DOHH2 (cell line): ENCODE results near the gene SPOCK2.
"Not testable (repeated sequence)": the region's sequence is repeated elsewhere in the genome, so short reads cannot be mapped to it uniquely, and the experiment has no call there.

Experiments used
- EZH2phosphoT487 ChIP-seq: fragments of 200-600 bp; sonication (generic); IDR thresholded peaks from 2 replicates; pipeline ENCODE4 v1.6.1; 2017; ENCODE audit warnings: borderline replicate concordance, mild to moderate bottlenecking, antibody characterized with exemption, low read length, moderate library complexity, mixed read lengths
- TF ChIP-seq, protein P1 (sequence below): fragments of 200-600 bp; sonication (generic); IDR thresholded peaks from one replicate; pipeline ENCODE4 v1.5.1; 2014; ENCODE audit warnings: antibody characterized with exemption, mild to moderate bottlenecking, low read depth, low read length; ENCODE audit not compliant: poor library complexity, severe bottlenecking

DNA sequence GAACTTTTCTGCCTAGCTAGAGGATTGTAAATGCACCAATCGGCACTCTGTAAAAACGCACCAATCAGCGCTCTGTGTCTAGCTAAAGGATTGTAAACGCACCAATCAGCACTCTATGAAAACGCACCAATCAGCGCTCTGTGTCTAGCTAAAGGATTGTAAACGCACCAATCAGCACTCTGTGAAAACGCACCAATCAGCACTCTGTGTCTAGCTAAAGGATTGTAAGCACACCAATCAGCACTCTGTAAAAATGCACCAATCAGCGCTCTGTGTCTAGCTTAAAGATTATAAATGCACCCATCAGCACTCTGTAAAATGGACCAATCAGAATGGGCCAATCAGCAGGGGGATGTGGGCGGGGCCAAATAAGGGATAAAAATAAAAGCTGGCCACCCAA lies 47.9 kb upstream of the SPOCK2 start:
- TF ChIP-seq, protein P1, sequence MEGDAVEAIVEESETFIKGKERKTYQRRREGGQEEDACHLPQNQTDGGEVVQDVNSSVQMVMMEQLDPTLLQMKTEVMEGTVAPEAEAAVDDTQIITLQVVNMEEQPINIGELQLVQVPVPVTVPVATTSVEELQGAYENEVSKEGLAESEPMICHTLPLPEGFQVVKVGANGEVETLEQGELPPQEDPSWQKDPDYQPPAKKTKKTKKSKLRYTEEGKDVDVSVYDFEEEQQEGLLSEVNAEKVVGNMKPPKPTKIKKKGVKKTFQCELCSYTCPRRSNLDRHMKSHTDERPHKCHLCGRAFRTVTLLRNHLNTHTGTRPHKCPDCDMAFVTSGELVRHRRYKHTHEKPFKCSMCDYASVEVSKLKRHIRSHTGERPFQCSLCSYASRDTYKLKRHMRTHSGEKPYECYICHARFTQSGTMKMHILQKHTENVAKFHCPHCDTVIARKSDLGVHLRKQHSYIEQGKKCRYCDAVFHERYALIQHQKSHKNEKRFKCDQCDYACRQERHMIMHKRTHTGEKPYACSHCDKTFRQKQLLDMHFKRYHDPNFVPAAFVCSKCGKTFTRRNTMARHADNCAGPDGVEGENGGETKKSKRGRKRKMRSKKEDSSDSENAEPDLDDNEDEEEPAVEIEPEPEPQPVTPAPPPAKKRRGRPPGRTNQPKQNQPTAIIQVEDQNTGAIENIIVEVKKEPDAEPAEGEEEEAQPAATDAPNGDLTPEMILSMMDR = not testable (repeated sequence)
- not testable (repeated sequence) for TF ChIP-seq EZH2phosphoT487
